Measurements from ENCODE around the gene TMC2.

DNA sequence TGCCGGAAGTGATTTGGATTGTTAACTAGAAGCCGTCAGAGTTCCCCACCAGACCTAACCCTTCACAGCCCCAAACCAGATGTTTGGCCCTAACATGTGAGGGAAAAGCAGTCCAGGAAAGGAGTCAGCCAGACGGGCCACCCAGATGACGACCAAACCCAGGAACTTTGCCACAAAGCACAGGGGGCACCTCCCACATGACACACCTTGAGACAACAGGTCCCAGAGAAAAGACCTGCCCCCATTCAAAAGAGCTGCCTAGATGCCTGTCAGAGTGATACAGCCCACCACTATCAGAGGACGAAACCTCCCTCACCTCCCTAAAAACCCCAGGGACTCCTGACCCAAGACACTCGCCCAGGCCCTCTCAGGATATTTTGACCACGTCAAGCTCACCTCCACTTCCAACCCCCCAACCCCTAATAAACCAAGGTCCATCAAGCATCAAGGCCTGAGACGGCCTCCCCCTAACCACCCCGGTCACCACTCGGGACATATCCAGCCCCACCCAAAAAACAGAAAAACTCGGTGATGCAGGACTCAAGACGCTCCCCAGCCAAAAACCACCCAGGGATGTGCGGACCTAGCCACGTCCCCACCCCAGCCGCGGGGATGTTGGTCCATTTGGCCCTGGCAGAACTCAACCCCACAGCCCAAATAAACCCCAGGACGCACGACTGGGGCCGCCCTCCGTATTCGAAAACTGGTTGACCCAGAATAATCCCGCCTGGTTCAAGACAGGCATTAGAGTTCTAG is 28.3 kb upstream of the TMC2 start:
- TF ChIP-seq, protein P1, sequence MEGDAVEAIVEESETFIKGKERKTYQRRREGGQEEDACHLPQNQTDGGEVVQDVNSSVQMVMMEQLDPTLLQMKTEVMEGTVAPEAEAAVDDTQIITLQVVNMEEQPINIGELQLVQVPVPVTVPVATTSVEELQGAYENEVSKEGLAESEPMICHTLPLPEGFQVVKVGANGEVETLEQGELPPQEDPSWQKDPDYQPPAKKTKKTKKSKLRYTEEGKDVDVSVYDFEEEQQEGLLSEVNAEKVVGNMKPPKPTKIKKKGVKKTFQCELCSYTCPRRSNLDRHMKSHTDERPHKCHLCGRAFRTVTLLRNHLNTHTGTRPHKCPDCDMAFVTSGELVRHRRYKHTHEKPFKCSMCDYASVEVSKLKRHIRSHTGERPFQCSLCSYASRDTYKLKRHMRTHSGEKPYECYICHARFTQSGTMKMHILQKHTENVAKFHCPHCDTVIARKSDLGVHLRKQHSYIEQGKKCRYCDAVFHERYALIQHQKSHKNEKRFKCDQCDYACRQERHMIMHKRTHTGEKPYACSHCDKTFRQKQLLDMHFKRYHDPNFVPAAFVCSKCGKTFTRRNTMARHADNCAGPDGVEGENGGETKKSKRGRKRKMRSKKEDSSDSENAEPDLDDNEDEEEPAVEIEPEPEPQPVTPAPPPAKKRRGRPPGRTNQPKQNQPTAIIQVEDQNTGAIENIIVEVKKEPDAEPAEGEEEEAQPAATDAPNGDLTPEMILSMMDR (IDR thresholded peaks at IDR 0.05 in 8 of 11, conservative IDR thresholded peaks at IDR 0.05 in 3 of 11) = no peak
- TF ChIP-seq POLR2AphosphoS5 (IDR thresholded peaks at IDR 0.05) = no peak

Data from spleen (tissue), 7 donors.